Measurements from ENCODE around the gene MYZAP.

DNA sequence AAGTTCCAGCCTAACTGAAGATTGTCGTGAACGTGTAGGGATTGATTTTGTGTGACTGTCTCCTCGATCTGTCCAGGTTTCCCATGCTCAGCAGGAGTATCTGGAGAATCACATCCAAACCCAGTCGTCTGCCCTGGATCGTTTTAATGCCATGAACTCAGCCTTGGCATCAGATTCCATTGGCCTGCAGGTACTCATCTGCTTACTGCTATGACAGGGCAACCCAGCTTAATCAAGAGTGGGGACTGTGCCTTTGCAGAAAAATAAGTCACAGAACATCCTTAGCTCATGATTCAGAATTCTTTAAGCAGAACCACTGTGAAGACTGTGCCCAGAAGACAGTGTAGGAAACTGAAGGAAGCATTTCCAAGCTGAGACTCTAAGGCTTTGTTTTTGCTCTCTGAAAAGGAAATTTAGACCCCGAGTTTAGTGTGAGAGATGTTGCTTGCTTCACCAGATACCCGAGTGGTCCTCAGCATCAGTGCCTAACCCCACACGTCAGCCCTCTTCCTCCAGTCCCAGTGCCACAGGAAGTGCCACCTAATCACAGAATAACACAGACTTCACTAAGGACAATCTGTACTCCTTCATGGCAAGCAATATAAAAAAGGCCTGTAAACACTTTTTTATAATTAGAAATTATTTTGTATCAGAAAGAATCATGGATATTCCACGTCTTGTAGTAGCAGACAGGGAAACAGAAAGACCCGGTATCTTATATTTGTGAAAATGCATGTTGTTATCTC lies 34.2 kb downstream of the MYZAP start:
- no peak for TF ChIP-seq CTCF (IDR thresholded peaks at IDR 0.05)
- TF ChIP-seq POLR2A (IDR thresholded peaks at IDR 0.05), result no peak
- TF ChIP-seq EP300 (IDR thresholded peaks at IDR 0.05), result no peak
